GM21723 (cell line): ENCODE results near the gene PITX2.

Experiments used
- ATAC-seq: cut with Tn5 transposase; IDR thresholded peaks from one replicate; pipeline ENCODE4 v1.9.1; 2021; ENCODE audit warnings: mild to moderate bottlenecking, moderate library complexity; ENCODE audit not compliant: unreplicated experiment

The PITX2 gene

GRCh38 chr4:110624904-110625494 lies 2.1 kb upstream of the PITX2 start:
- no peak for ATAC-seq

GRCh38 chr4:110624398-110624780 lies 1.5 kb upstream of the PITX2 start:
- no peak for ATAC-seq

GRCh38 chr4:110623718-110624397 lies 981 bp upstream of the PITX2 start:
- ATAC-seq: no peak

- no peak for ATAC-seq
These were observed 782 bp downstream of the PITX2 start for GRCh38 chr4:110621839-110622751.

- ATAC-seq: no peak
These were observed 1.5 kb downstream of the PITX2 start for GRCh38 chr4:110621328-110621812.

- peak; percentile 46 for ATAC-seq
These were observed 2.1 kb downstream of the PITX2 start for GRCh38 chr4:110620691-110621327.

- ATAC-seq: no peak
These were observed 2.6 kb downstream of the PITX2 start for GRCh38 chr4:110620322-110620690.

- no peak for ATAC-seq
These were observed 3.2 kb downstream of the PITX2 start for GRCh38 chr4:110619463-110620247.

- no peak for ATAC-seq
These were observed 4.1 kb downstream of the PITX2 start for GRCh38 chr4:110618581-110619462.

- no peak for ATAC-seq
These were observed 5.0 kb downstream of the PITX2 start for GRCh38 chr4:110617646-110618580.

- ATAC-seq: no peak
These were observed 5.7 kb downstream of the PITX2 start for GRCh38 chr4:110617075-110617640.

- no peak for ATAC-seq
These were observed 6.4 kb downstream of the PITX2 start for GRCh38 chr4:110616238-110617074.

- ATAC-seq: no peak
These were observed 7.3 kb downstream of the PITX2 start for GRCh38 chr4:110615353-110616237.

- no peak for ATAC-seq
These were observed 7.9 kb downstream of the PITX2 start for GRCh38 chr4:110614976-110615352.

- ATAC-seq: no peak
These were observed 8.5 kb downstream of the PITX2 start for GRCh38 chr4:110614173-110614963.
